ENCODE results near the gene HOXA1. TPM values are rescaled to one million over a fixed set of nuclear protein-coding genes. Genes with fewer than 3 reads are reported as not detected.

Gene HOXA1
- total and polyA plus RNA-seq, 2 of the 8 experiments (the other 6 are each of a cell fraction or from before 2014, with no cell fraction given), result not detected

GRCh38 chr7:27109466-27110185, 13.8 kb upstream of the HOXA1 start:
- H2BK120ac ChIP-seq (replicated peaks; ENCODE audit: low read depth, low read length), result no peak overlapping the region
- H2AK5ac ChIP-seq (ENCODE audit: low read depth, low read length), result no peak overlapping the region
- H3K79me2 ChIP-seq (ENCODE audit: control insufficient read depth in 1 of 2, insufficient read depth in 2 of 2, low read length in 2 of 2), result no peaks in the 10 kb centered on the region
- no peak overlapping the region for H3K56ac ChIP-seq (replicated peaks; ENCODE audit: insufficient read length, low read depth, low read length)
- ChIA-PET CTCF (ENCODE audit: partially characterized antibody) (interaction anchor here (0.6 to 4.1 kb wide), 11 partner anchors 10 to 1410 kb away, joined by 3 to 14 read pairs (median 4); partner anchors contain the start of genes HOXA5 and HOXA7), POLR2A (ENCODE audit: partially characterized antibody) (interaction anchor here (1.0 kb wide), 1 partner anchor 12 kb away, joined by 3 read pairs; no protein-coding TSS in a partner anchor)
- H2BK15ac ChIP-seq (ENCODE audit: low read length), result no peak overlapping the region; the same call in 1 of the 2 replicates
- FAIRE-seq, result no peak
- no peak overlapping the region for H4K91ac ChIP-seq (replicated peaks; ENCODE audit: insufficient read length, low read length)
- no peak overlapping the region for H3K4me3 ChIP-seq (ENCODE audit: extremely low read depth in 1 of 4, insufficient read depth in 2 of 4, low read depth in 3 of 4, low read length in 4 of 4)
- no peaks in the 10 kb centered on the region for H3K79me1 ChIP-seq (ENCODE audit: low read depth, low read length)
- no peak overlapping the region for H2BK20ac ChIP-seq (ENCODE audit: low read length)
- no peak overlapping the region for H2BK5ac ChIP-seq (ENCODE audit: low read depth, low read length)
- H3K36me3 ChIP-seq (ENCODE audit: control insufficient read depth in 2 of 4, insufficient read depth in 4 of 4, low read length in 3 of 4), result peaks cover 0 to 3% (median 0%) of the 10 kb centered on the region in 4 experiments; a peak in 2 of 8 replicates
- no peak overlapping the region for H2AFZ ChIP-seq (ENCODE audit: low read length)
- no peak overlapping the region for H3K27ac ChIP-seq (ENCODE audit: low read depth, low read length)
- H4K5ac ChIP-seq (ENCODE audit: insufficient read length, low read depth, low read length), result no peak overlapping the region
- H3K23me2 ChIP-seq (ENCODE audit: low read depth, low read length), result no peaks in the 10 kb centered on the region
- 31% methylated on average over 4 of the region's 4 CpGs; no CpG with 5 or more reads in 1 of the 2 experiments for WGBS, 2 experiments (ENCODE audit: extremely low coverage in 1 of 2, insufficient coverage in 1 of 2, insufficient read length in 1 of 2, insufficient replicate concordance in 2 of 2, low coverage in 1 of 2, low lambda C conversion rate in 2 of 2, missing lambda C conversion rate in 1 of 2)
- no peaks in the 10 kb centered on the region for H3K9me3 ChIP-seq (ENCODE audit: insufficient read depth in 2 of 2, low read depth in 1 of 2, low read length in 1 of 2)
- H3K18ac ChIP-seq (ENCODE audit: extremely low read depth, low read length), result no peak overlapping the region
- no peak overlapping the region for H3K23ac ChIP-seq (ENCODE audit: insufficient read length)
- H3K9ac ChIP-seq (replicated peaks in 1 of 4; ENCODE audit: extremely low read depth in 1 of 4, low read depth in 3 of 4, low read length in 3 of 4), result no peak overlapping the region
- no peak overlapping the region for H3K4ac ChIP-seq (replicated peaks; ENCODE audit: insufficient read length, low read depth, low read length)
- no peak overlapping the region for H2BK12ac ChIP-seq (ENCODE audit: low read depth, low read length)
- H3K27me3 ChIP-seq (replicated peaks in 1 of 4; ENCODE audit: control insufficient read depth in 3 of 4, extremely low read depth in 1 of 4, insufficient read depth in 3 of 4, low read length in 3 of 4), result peaks cover 93 to 98% (median 97%) of the 10 kb centered on the region in 4 experiments
- H3K4me2 ChIP-seq (ENCODE audit: insufficient read depth in 1 of 2, low read depth in 2 of 2, low read length in 2 of 2), result peak overlapping the region in 1 of 2 experiments; percentile 51; a peak in 1 of 4 replicates
- H3K4me1 ChIP-seq (replicated peaks in 1 of 4; ENCODE audit: control insufficient read depth in 3 of 4, insufficient read depth in 4 of 4, low read length in 3 of 4), result peaks cover 0 to 22% (median 8%) of the 10 kb centered on the region in 4 experiments; a peak in 5 of 7 replicates
- peak; percentile 43 for TF ChIP-seq RNF2 (IDR thresholded peaks at IDR 0.05; ENCODE audit: borderline replicate concordance, low read depth, low read length, missing control alignments, poor library complexity, severe bottlenecking)
- no peak for TF ChIP-seq SP2 (IDR thresholded peaks at IDR 0.05; ENCODE audit: low read length)
- TF ChIP-seq JUND (IDR thresholded peaks at IDR 0.05; ENCODE audit: low read length), result no peak
- TF ChIP-seq KDM1A (IDR thresholded peaks at IDR 0.05; ENCODE audit: borderline replicate concordance, low read length), result no peak
- TF ChIP-seq SUZ12 (IDR thresholded peaks at IDR 0.05; ENCODE audit: low read length), result peak; percentile 65; the same call in 1 of the 2 replicates
- DNase-seq (ENCODE audit: low read depth in 1 of 2, low spot score in 2 of 2), result no peak
- H4K8ac ChIP-seq (ENCODE audit: extremely low read depth, insufficient read depth, low read length), result no peak overlapping the region
- peaks cover 22 to 31% of the 10 kb centered on the region in 2 experiments for H4K20me1 ChIP-seq (replicated peaks in 1 of 2; ENCODE audit: control insufficient read depth in 1 of 2, insufficient read depth in 2 of 2, low read length in 2 of 2)
- no peak overlapping the region for H3K14ac ChIP-seq (ENCODE audit: insufficient read length)
